ENCODE data around the gene WIPF3.

DNA sequence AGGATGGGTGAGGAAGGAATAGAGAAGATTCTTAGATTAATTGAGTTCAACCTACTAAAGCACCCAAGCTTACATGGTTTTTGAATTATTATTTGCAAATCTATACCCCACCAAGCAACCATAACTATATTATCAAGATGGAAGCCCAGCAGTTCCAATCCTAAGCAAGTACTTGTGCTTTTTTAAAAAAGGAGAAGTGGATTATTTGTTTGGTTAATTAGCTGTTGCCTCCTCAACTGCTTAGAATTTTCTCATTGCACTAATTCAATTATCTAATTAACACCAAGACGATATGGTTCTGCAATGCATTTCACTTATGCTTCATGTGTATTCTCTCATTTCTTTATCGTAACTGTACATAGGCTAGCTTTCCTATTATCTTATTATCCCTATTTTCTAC is 27.3 kb upstream of the WIPF3 start:
- TF ChIP-seq, protein P1, sequence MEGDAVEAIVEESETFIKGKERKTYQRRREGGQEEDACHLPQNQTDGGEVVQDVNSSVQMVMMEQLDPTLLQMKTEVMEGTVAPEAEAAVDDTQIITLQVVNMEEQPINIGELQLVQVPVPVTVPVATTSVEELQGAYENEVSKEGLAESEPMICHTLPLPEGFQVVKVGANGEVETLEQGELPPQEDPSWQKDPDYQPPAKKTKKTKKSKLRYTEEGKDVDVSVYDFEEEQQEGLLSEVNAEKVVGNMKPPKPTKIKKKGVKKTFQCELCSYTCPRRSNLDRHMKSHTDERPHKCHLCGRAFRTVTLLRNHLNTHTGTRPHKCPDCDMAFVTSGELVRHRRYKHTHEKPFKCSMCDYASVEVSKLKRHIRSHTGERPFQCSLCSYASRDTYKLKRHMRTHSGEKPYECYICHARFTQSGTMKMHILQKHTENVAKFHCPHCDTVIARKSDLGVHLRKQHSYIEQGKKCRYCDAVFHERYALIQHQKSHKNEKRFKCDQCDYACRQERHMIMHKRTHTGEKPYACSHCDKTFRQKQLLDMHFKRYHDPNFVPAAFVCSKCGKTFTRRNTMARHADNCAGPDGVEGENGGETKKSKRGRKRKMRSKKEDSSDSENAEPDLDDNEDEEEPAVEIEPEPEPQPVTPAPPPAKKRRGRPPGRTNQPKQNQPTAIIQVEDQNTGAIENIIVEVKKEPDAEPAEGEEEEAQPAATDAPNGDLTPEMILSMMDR (conservative IDR thresholded peaks at IDR 0.05; ENCODE audit: low read depth, low read length): no peak
- TF ChIP-seq POLR2A (IDR thresholded peaks at IDR 0.05; ENCODE audit: low read depth, low read length) (no peak), CEBPB (IDR thresholded peaks at IDR 0.05; ENCODE audit: low read depth, low read length) (no peak), FOS (IDR thresholded peaks at IDR 0.05; ENCODE audit: low read depth, low read length) (no peak), ELK1 (IDR thresholded peaks at IDR 0.05; ENCODE audit: borderline replicate concordance, low read depth, low read length) (no peak), CHD1 (IDR thresholded peaks at IDR 0.05; ENCODE audit: low read depth, low read length) (no peak), BHLHE40 (IDR thresholded peaks at IDR 0.05; ENCODE audit: low read depth, low read length) (no peak), RCOR1 (IDR thresholded peaks at IDR 0.05; ENCODE audit: insufficient replicate concordance, low read length) (no peak)

Data from IMR-90 (cell line).